ENCODE results near the gene FSCN2. TPM values are rescaled to one million over a fixed set of nuclear protein-coding genes. Genes with fewer than 3 reads are reported as not detected.

Gene FSCN2
- total RNA-seq, 1 donor = 5.1 TPM

DNA sequence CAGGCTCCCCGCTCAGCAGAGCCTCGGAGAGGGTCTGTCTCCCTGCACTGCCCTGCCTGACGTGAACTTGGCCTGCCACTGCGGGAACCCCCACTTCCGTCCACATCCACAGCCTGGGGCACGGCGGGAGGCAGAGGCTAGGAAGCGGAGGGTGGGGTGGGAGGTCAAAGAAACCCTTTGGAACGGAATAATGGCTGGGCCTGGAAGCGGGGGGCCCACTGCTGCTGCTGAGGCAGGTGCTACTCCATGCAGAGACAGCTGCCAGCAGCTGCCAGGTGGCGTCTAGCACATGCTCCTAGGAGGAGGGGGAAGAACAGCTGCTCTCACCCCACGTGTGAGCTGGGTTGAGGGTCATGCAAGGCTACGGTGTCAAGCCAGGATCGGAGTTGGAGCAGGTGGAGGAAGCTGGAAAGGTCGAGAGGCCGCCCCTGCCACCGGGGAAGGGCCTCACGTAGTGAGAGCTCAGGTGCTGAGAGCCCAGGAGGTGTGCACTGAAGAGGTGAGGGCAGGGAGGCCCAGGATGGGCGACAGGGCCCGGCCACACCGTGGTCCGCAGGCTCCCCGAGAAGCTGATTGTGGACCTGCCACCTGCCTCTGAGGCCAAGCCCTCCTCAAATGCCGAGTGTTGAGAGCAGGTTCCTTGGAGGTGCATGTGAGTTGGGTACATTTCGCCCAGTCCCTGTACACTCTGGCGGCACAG lies 9.8 kb downstream of the FSCN2 start:
- no peak overlapping the region for H3K4me2 ChIP-seq (ENCODE audit: insufficient read depth, low read length)
- H3K27ac ChIP-seq (ENCODE audit: low read depth, low read length) = no peak overlapping the region
- peaks cover 14% of the 10 kb centered on the region for H3K36me3 ChIP-seq (ENCODE audit: insufficient read depth, low read length)
- TF ChIP-seq, protein P1, sequence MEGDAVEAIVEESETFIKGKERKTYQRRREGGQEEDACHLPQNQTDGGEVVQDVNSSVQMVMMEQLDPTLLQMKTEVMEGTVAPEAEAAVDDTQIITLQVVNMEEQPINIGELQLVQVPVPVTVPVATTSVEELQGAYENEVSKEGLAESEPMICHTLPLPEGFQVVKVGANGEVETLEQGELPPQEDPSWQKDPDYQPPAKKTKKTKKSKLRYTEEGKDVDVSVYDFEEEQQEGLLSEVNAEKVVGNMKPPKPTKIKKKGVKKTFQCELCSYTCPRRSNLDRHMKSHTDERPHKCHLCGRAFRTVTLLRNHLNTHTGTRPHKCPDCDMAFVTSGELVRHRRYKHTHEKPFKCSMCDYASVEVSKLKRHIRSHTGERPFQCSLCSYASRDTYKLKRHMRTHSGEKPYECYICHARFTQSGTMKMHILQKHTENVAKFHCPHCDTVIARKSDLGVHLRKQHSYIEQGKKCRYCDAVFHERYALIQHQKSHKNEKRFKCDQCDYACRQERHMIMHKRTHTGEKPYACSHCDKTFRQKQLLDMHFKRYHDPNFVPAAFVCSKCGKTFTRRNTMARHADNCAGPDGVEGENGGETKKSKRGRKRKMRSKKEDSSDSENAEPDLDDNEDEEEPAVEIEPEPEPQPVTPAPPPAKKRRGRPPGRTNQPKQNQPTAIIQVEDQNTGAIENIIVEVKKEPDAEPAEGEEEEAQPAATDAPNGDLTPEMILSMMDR (IDR thresholded peaks at IDR 0.05; ENCODE audit: extremely low read depth, low read depth, low read length) = no peak
- H3K79me2 ChIP-seq (ENCODE audit: insufficient read depth, low read length) = no peaks in the 10 kb centered on the region
- no peaks in the 10 kb centered on the region for H3K4me1 ChIP-seq (ENCODE audit: insufficient read depth, low read length)
- H3K9me3 ChIP-seq (ENCODE audit: low read depth, low read length) = no peaks in the 10 kb centered on the region
- H3K27me3 ChIP-seq (ENCODE audit: insufficient read depth, low read length) = peaks cover 13% of the 10 kb centered on the region
- no peak overlapping the region for H2AFZ ChIP-seq (ENCODE audit: low read length)
- H4K20me1 ChIP-seq (ENCODE audit: insufficient read depth, low read length) = peaks cover 21% of the 10 kb centered on the region
- DNase-seq (ENCODE audit: insufficient read length, low spot score, missing footprints) = no peak
- no peak overlapping the region for H3K4me3 ChIP-seq (ENCODE audit: insufficient read depth, low read length)

DNA sequence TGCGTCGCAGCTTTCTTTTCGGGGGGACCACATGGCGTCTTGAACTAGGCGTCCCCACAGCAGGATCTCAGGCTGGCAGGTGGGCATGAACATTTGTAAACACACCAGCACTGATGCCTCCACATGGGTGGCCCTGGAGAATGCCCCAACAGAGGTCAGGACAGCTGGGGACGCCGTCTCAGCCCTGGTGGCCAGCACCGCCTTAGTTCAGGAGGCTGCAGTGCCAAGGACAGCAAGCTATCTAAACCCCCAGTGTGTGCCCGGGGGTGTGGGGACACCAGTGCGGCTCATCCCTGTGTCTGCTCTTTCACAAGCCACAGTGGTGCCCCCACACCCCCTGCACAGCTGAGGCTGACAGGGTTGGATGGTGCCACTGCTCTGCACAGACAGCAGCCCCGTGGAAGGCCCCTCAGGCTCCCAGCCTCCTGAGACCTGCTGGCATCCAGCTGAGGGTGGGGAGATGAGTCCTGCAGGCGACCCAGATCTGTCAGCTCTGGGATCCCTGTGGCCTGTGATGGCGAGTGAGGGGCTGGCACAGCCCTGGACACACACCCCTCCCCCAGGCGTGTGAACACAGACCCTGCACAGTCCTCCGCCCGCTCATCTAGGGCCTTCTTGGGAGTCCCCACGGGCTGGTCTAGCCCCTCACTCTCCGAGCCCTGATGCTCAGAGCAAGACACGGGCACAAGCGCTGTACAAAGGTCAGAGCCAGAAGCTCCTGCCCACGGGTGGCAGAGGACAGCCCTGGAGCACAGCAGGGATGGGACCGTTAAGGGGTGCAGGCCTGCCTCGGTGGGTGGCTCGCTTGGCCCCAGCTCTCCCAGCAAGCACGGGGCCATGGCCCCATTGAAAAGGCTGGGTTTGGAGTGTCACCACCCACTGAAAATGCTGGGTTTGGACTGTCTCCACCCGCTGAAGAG lies 10.7 kb downstream of the FSCN2 start:
- TF ChIP-seq, protein P1 (IDR thresholded peaks at IDR 0.05; ENCODE audit: extremely low read depth, low read depth, low read length) = no peak
- H3K9me3 ChIP-seq (ENCODE audit: low read depth, low read length) = no peaks in the 10 kb centered on the region
- no peak for DNase-seq (ENCODE audit: insufficient read length, low spot score, missing footprints)
- H3K4me1 ChIP-seq (ENCODE audit: insufficient read depth, low read length) = no peaks in the 10 kb centered on the region
- H2AFZ ChIP-seq (ENCODE audit: low read length) = no peak overlapping the region
- peaks cover 21% of the 10 kb centered on the region for H4K20me1 ChIP-seq (ENCODE audit: insufficient read depth, low read length)
- H3K4me2 ChIP-seq (ENCODE audit: insufficient read depth, low read length) = no peak overlapping the region
- peaks cover 13% of the 10 kb centered on the region for H3K27me3 ChIP-seq (ENCODE audit: insufficient read depth, low read length)
- H3K36me3 ChIP-seq (ENCODE audit: insufficient read depth, low read length) = peaks cover 22% of the 10 kb centered on the region
- no peak overlapping the region for H3K27ac ChIP-seq (ENCODE audit: low read depth, low read length)
- H3K79me2 ChIP-seq (ENCODE audit: insufficient read depth, low read length) = no peaks in the 10 kb centered on the region
- H3K4me3 ChIP-seq (ENCODE audit: insufficient read depth, low read length) = no peak overlapping the region

DNA sequence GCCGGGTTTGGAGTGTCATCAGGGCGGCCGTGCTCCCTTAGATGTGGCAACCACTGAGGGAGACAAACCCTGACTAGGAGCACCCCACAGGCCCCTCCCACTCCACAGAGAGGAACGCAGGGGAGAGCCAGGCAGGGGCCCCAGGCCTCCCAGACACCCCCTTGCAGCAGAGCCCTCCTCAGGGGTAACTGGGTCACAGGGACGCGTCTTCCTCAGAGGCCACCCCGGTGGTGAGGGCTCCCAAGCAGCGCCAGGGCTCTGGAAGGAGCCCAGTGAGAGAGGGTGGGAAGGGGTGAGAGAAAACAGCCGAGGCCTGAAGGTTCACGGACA lies 11.4 kb downstream of the FSCN2 start:
- Histone ChIP-seq H3K4me2 (ENCODE audit: insufficient read depth, low read length) (no peak overlapping the region), H3K79me2 (ENCODE audit: insufficient read depth, low read length) (no peaks in the 10 kb centered on the region), H3K9me3 (ENCODE audit: low read depth, low read length) (no peaks in the 10 kb centered on the region), H3K4me1 (ENCODE audit: insufficient read depth, low read length) (no peaks in the 10 kb centered on the region), H3K27me3 (ENCODE audit: insufficient read depth, low read length) (peaks cover 10% of the 10 kb centered on the region), H2AFZ (ENCODE audit: low read length) (no peak overlapping the region), H3K27ac (ENCODE audit: low read depth, low read length) (no peak overlapping the region), H3K36me3 (ENCODE audit: insufficient read depth, low read length) (peaks cover 28% of the 10 kb centered on the region), H4K20me1 (ENCODE audit: insufficient read depth, low read length) (peaks cover 21% of the 10 kb centered on the region), H3K4me3 (ENCODE audit: insufficient read depth, low read length) (no peak overlapping the region)
- DNase-seq (ENCODE audit: insufficient read length, low spot score, missing footprints) = no peak
- TF ChIP-seq, protein P1 (IDR thresholded peaks at IDR 0.05; ENCODE audit: extremely low read depth, low read depth, low read length) = no peak

All from osteoblast (primary cell).